H1 (cell line): Measurements from ENCODE around the gene GPR155. TPM values are rescaled to one million over a fixed set of nuclear protein-coding genes. Genes with fewer than 3 reads are reported as not detected.

Experiments used
- CTCF ChIA-PET: fragments of 300-600 bp; sonication (Branson Sonifier 250); formaldehyde crosslinking; loops from one replicate; lab custom pipeline; 2021; ENCODE audit not compliant: partially characterized antibody; lab: Charles Lee
- POLR2A ChIA-PET: fragments of 300-600 bp; sonication (Branson Sonifier 250); formaldehyde crosslinking; loops from one replicate; lab custom pipeline; 2021; ENCODE audit warnings: inconsistent platforms; ENCODE audit not compliant: partially characterized antibody; lab: Charles Lee
- DNase-seq, 2 experiments: peaks; one replicate each; pipeline versions ENCODE4 v3.0.0 to v3.0.0-alpha.2; 2010 to 2022; ENCODE audit warnings: low spot score in 2 of 2, low read depth in 1 of 2, mixed read lengths in 1 of 2
- FAIRE-seq: peaks from 2 replicates; lab custom pipeline; 2011; peaks lifted over from hg19 to GRCh38; lab: Jason Lieb, UNC
- H2AFZ ChIP-seq: 2 replicates; pipeline ENCODE4 v1.8.1; 2012; ENCODE audit warnings: low read length, inconsistent platforms
- H2AK5ac ChIP-seq: 2 replicates; pipeline ENCODE4 v1.6.1; 2013; ENCODE audit warnings: low read depth, low read length
- H2BK120ac ChIP-seq: replicated peaks from 2 replicates; pipeline ENCODE3; 2013; ENCODE audit warnings: low read depth, low read length, inconsistent platforms
- H2BK12ac ChIP-seq: 2 replicates; pipeline ENCODE4 v1.6.1; 2013; ENCODE audit warnings: low read depth, low read length
- H2BK15ac ChIP-seq: 2 replicates; pipeline ENCODE4 v1.6.1; 2013; ENCODE audit warnings: low read length
- H2BK20ac ChIP-seq: 2 replicates; pipeline ENCODE4 v1.6.1; 2013; ENCODE audit warnings: low read length
- H2BK5ac ChIP-seq: 2 replicates; pipeline ENCODE4 v1.6.1; 2013; ENCODE audit warnings: low read depth, low read length
- H3K14ac ChIP-seq: 2 replicates; pipeline ENCODE4 v1.6.1; 2013; ENCODE audit warnings: inconsistent platforms; ENCODE audit not compliant: insufficient read length
- H3K18ac ChIP-seq: 2 replicates; pipeline ENCODE4 v1.6.1; 2013; ENCODE audit warnings: low read length; ENCODE audit errors: extremely low read depth
- H3K23ac ChIP-seq: 2 replicates; pipeline ENCODE4 v1.6.1; 2013; ENCODE audit warnings: inconsistent platforms; ENCODE audit not compliant: insufficient read length
- H3K23me2 ChIP-seq: 2 replicates; pipeline ENCODE4 v1.6.1; 2013; ENCODE audit warnings: low read depth, low read length
- H3K27ac ChIP-seq: 2 replicates; pipeline ENCODE4 v1.6.1; 2011; ENCODE audit warnings: low read depth, low read length, inconsistent platforms
- H3K27me3 ChIP-seq, 4 experiments: replicated peaks in 1 of 4; 1 replicate in 1 of 4; 2 replicates in 3 of 4; pipeline versions ENCODE4 v1.6.1 to v1.8.1; 2011 to 2013; ENCODE audit warnings: low read length in 3 of 4, mild to moderate bottlenecking in 3 of 4, inconsistent platforms in 2 of 4, mixed read lengths in 2 of 4, moderate library complexity in 1 of 4; ENCODE audit not compliant: control insufficient read depth in 3 of 4, insufficient read depth in 3 of 4; ENCODE audit errors: extremely low read depth in 1 of 4
- H3K36me3 ChIP-seq, 4 experiments: 2 replicates each; pipeline versions ENCODE4 v1.6.1 to v1.8.1; 2011 to 2013; ENCODE audit warnings: mild to moderate bottlenecking in 4 of 4, low read length in 3 of 4, moderate library complexity in 2 of 4, control low read depth in 1 of 4, inconsistent platforms in 1 of 4; ENCODE audit not compliant: insufficient read depth in 4 of 4, control insufficient read depth in 2 of 4
- H3K4ac ChIP-seq: replicated peaks from 2 replicates; pipeline ENCODE3; 2013; ENCODE audit warnings: low read length, low read depth, mixed read lengths, inconsistent platforms; ENCODE audit not compliant: insufficient read length
- H3K4me1 ChIP-seq, 4 experiments: replicated peaks in 1 of 4; 1 replicate in 1 of 4; 2 replicates in 3 of 4; pipeline versions ENCODE4 v1.6.1 to v1.8.1; 2011 to 2013; ENCODE audit warnings: low read length in 3 of 4, inconsistent platforms in 2 of 4, mixed read lengths in 1 of 4; ENCODE audit not compliant: insufficient read depth in 4 of 4, control insufficient read depth in 3 of 4
- H3K4me2 ChIP-seq, 2 experiments: 2 replicates each; pipeline versions ENCODE4 v1.6.1 to v1.8.1; 2011 to 2013; ENCODE audit warnings: low read depth in 2 of 2, low read length in 2 of 2, control low read depth in 1 of 2, inconsistent platforms in 1 of 2, mild to moderate bottlenecking in 1 of 2; ENCODE audit not compliant: insufficient read depth in 1 of 2
- H3K4me3 ChIP-seq, 4 experiments: fragments of 200-600, 300-600 bp in 1 of 4; sonication (generic), shearing (Covaris generic), sonication (Bioruptor Twin) in 1 of 4; 2 replicates each; pipeline versions ENCODE4 v1.5.1 to v1.8.1; 2011 to 2016; ENCODE audit warnings: low read length in 4 of 4, low read depth in 3 of 4, control low read depth in 2 of 4, inconsistent platforms in 2 of 4, mild to moderate bottlenecking in 2 of 4, mixed read lengths in 1 of 4, moderate library complexity in 1 of 4; ENCODE audit not compliant: insufficient read depth in 2 of 4; ENCODE audit errors: extremely low read depth in 1 of 4
- H3K56ac ChIP-seq: replicated peaks from 2 replicates; pipeline ENCODE3; 2013; ENCODE audit warnings: low read depth, mild to moderate bottlenecking, mixed read lengths, low read length, inconsistent platforms; ENCODE audit not compliant: insufficient read length
- H3K79me1 ChIP-seq: 2 replicates; pipeline ENCODE4 v1.6.1; 2013; ENCODE audit warnings: low read depth, low read length, control low read depth
- H3K79me2 ChIP-seq, 2 experiments: 2 replicates each; pipeline versions ENCODE4 v1.6.1 to v1.8.1; 2012 to 2013; ENCODE audit warnings: low read length in 2 of 2, mild to moderate bottlenecking in 2 of 2, inconsistent platforms in 1 of 2; ENCODE audit not compliant: insufficient read depth in 2 of 2, control insufficient read depth in 1 of 2
- H3K9ac ChIP-seq, 4 experiments: replicated peaks in 1 of 4; 1 replicate in 1 of 4; 2 replicates in 3 of 4; pipeline versions ENCODE4 v1.6.1 to v1.8.1; 2011 to 2013; ENCODE audit warnings: low read depth in 3 of 4, low read length in 3 of 4, control low read depth in 2 of 4, mild to moderate bottlenecking in 2 of 4, moderate library complexity in 2 of 4, inconsistent platforms in 1 of 4; ENCODE audit errors: extremely low read depth in 1 of 4
- H3K9me3 ChIP-seq, 2 experiments: 2 replicates each; pipeline versions ENCODE4 v1.6.1 to v1.8.1; 2012 to 2013; ENCODE audit warnings: mild to moderate bottlenecking in 2 of 2, moderate library complexity in 2 of 2, control low read depth in 1 of 2, inconsistent platforms in 1 of 2, low read depth in 1 of 2, low read length in 1 of 2, mixed read lengths in 1 of 2; ENCODE audit not compliant: insufficient read depth in 2 of 2
- H4K20me1 ChIP-seq, 2 experiments: replicated peaks in 1 of 2; 2 replicates each; pipeline versions ENCODE3 to v1.8.1; 2011 to 2013; ENCODE audit warnings: inconsistent platforms in 2 of 2, low read length in 2 of 2, mild to moderate bottlenecking in 1 of 2; ENCODE audit not compliant: insufficient read depth in 2 of 2, control insufficient read depth in 1 of 2
- H4K5ac ChIP-seq: 2 replicates; pipeline ENCODE4 v1.6.1; 2013; ENCODE audit warnings: low read length, low read depth, mixed read lengths, inconsistent platforms; ENCODE audit not compliant: insufficient read length
- H4K8ac ChIP-seq: 2 replicates; pipeline ENCODE4 v1.8.0; 2013; ENCODE audit warnings: mild to moderate bottlenecking, moderate library complexity, low read length, inconsistent platforms; ENCODE audit not compliant: insufficient read depth; ENCODE audit errors: extremely low read depth
- H4K91ac ChIP-seq: replicated peaks from 2 replicates; pipeline ENCODE3; 2013; ENCODE audit warnings: low read length, mixed read lengths, inconsistent platforms; ENCODE audit not compliant: insufficient read length
- ASH2L ChIP-seq: fragments of 200-600, 300-600 bp; sonication (generic); IDR thresholded peaks from one replicate; pipeline ENCODE4 v1.7.1; 2017; ENCODE audit warnings: low read length
- CREB1 ChIP-seq: IDR thresholded peaks from 2 replicates; pipeline ENCODE4 v1.6.1; 2012; ENCODE audit warnings: inconsistent platforms
- E2F6 ChIP-seq: IDR thresholded peaks from 2 replicates; pipeline ENCODE4 v1.6.1; 2012; ENCODE audit warnings: inconsistent platforms
- HDAC6 ChIP-seq: IDR thresholded peaks from one replicate; pipeline ENCODE4 v1.7.1; 2012; ENCODE audit warnings: low read depth, mild to moderate bottlenecking, inconsistent platforms, low read length, moderate library complexity
- SIX5 ChIP-seq: IDR thresholded peaks from 2 replicates; pipeline ENCODE4 v1.6.1; 2011; ENCODE audit warnings: mild to moderate bottlenecking, low read depth, low read length
- ZNF274 ChIP-seq: IDR thresholded peaks from 2 replicates; pipeline ENCODE4 v1.7.0; 2012; ENCODE audit warnings: low read length, borderline replicate concordance; ENCODE audit errors: extremely low read depth
- WGBS, 2 experiments: shearing (Covaris generic) in 1 of 2; methylation state at CpG; one replicate each; pipeline versions ENCODE4 v1.1.6 to v1.1.7; 2013 to 2015; ENCODE audit warnings: low lambda C conversion rate in 2 of 2, mixed read lengths in 2 of 2, inconsistent platforms in 1 of 2, low coverage in 1 of 2, missing lambda C conversion rate in 1 of 2; ENCODE audit not compliant: insufficient replicate concordance in 2 of 2, insufficient coverage in 1 of 2, insufficient read length in 1 of 2; ENCODE audit errors: extremely low coverage in 1 of 2, missing lambda C conversion rate in 1 of 2; 5-methylcytosine and 5-hydroxymethylcytosine counted together
- polyA plus RNA-seq, 7 experiments: library from polyadenylated mRNA; depleted of rRNA in 3 of 7; stranded (reverse) in 5 of 7; unstranded in 2 of 7; fragments of >200 nt in 5 of 7; fragments of 200-250 nt in 2 of 7; gene quantifications; 1 replicate in 5 of 7; 2 replicates in 1 of 7; 4 replicates in 1 of 7; pipeline versions ENCODE4 v1.2.1 to v1.2.3, GENCODE V29; 2011 to 2013; ENCODE audit warnings: missing spikeins in 2 of 7, mixed read lengths in 2 of 7
- total RNA-seq: library from RNA; stranded (reverse); fragmentation: NEBNext Ultra II Directional; extraction: Animal tissue kit (Norgen Biotek cat#: 25700); gene quantifications from 2 replicates; pipeline ENCODE4 v1.2.1, GENCODE V29; 2021
- TF ChIP-seq, protein P1 (sequence below): IDR thresholded peaks from 2 replicates; pipeline ENCODE4 v1.6.1; 2011; ENCODE audit warnings: low read length, improper control_type of control experiment

GPR155 gene
- total and polyA plus RNA-seq, 2 of the 8 experiments (the other 6 are each of a cell fraction or from before 2014, with no cell fraction given), result 0.26 to 2.1 TPM

DNA sequence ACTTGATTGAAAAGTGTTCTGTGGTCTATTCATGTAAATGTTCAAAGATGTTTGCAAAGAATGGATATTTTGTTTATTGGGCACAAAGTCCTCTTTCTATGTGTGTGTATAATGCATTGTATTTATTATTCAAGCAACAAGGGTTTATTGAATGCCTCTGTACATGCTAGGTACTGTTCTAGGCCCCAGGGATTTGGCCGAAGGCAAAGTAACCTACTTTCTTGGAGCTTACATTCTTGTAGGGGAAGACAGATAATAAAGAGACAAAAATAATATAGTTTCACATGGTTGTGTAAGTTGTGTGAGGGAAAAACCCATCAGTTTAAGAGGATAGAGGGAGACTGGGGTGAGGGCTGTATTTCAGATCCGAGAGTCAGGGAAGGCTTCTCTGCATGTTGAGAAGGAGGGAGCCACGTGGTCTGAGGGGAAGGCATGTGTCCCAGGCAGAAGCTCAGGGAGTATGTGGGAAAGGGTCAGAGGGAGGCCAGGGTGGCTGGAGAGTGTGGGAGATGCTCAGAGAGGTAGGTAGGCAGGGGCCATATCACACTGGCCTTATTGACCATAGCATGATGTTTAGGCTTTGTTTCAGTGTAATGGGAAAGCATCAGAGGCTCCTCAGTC is 40.4 kb upstream of the GPR155 start:
- Histone ChIP-seq H3K4ac (no peak overlapping the region), H3K9me3 (peaks cover 6 to 7% of the 10 kb centered on the region in 2 experiments; a peak in 2 of 4 replicates), H3K36me3 (no peaks in the 10 kb centered on the region), H3K4me1 (no peaks in the 10 kb centered on the region), H2AFZ (no peak overlapping the region), H2BK5ac (no peak overlapping the region), H2AK5ac (no peak overlapping the region), H3K79me2 (no peaks in the 10 kb centered on the region), H2BK15ac (no peak overlapping the region), H2BK20ac (no peak overlapping the region), H4K91ac (no peak overlapping the region), H4K20me1 (no peaks in the 10 kb centered on the region), H2BK12ac (no peak overlapping the region), H3K56ac (no peak overlapping the region), H3K18ac (no peak overlapping the region), H3K4me2 (no peak overlapping the region), H3K27ac (no peak overlapping the region), H4K5ac (no peak overlapping the region), H4K8ac (no peak overlapping the region), H3K4me3 (no peak overlapping the region), H2BK120ac (no peak overlapping the region), H3K27me3 (no peaks in the 10 kb centered on the region), H3K14ac (no peak overlapping the region), H3K9ac (no peak overlapping the region), H3K23me2 (no peaks in the 10 kb centered on the region), H3K23ac (no peak overlapping the region), H3K79me1 (no peaks in the 10 kb centered on the region)
- POLR2A ChIA-PET, result no interaction called here
- FAIRE-seq, result no peak
- WGBS, 2 experiments, result 86% methylated on average over 3 of the region's 3 CpGs; no CpG with 5 or more reads in 1 of the 2 experiments
- no peak for DNase-seq
- CTCF ChIA-PET, result interaction anchor here (0.6 to 1.2 kb wide), 2 partner anchors 18 to 22 kb away, joined by 3 to 4 read pairs; no protein-coding TSS in a partner anchor
- TF ChIP-seq SIX5 (no peak), ZNF274 (no peak), E2F6 (no peak), CREB1 (no peak), HDAC6 (no peak), ASH2L (no peak)
- TF ChIP-seq, protein P1, sequence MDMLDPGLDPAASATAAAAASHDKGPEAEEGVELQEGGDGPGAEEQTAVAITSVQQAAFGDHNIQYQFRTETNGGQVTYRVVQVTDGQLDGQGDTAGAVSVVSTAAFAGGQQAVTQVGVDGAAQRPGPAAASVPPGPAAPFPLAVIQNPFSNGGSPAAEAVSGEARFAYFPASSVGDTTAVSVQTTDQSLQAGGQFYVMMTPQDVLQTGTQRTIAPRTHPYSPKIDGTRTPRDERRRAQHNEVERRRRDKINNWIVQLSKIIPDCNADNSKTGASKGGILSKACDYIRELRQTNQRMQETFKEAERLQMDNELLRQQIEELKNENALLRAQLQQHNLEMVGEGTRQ, result no peak
